ENCODE results near the gene FAM170B. TPM values are rescaled to one million over a fixed set of nuclear protein-coding genes. Genes with fewer than 3 reads are reported as not detected.

Gene FAM170B
- total RNA-seq = not detected

GRCh38 chr10:49133706-49134248 lies at the start of gene FAM170B:
FAM170B (minus strand) TSS chr10:49134021; CDS start chr10:49133918, 103 bp downstream.

DNA sequence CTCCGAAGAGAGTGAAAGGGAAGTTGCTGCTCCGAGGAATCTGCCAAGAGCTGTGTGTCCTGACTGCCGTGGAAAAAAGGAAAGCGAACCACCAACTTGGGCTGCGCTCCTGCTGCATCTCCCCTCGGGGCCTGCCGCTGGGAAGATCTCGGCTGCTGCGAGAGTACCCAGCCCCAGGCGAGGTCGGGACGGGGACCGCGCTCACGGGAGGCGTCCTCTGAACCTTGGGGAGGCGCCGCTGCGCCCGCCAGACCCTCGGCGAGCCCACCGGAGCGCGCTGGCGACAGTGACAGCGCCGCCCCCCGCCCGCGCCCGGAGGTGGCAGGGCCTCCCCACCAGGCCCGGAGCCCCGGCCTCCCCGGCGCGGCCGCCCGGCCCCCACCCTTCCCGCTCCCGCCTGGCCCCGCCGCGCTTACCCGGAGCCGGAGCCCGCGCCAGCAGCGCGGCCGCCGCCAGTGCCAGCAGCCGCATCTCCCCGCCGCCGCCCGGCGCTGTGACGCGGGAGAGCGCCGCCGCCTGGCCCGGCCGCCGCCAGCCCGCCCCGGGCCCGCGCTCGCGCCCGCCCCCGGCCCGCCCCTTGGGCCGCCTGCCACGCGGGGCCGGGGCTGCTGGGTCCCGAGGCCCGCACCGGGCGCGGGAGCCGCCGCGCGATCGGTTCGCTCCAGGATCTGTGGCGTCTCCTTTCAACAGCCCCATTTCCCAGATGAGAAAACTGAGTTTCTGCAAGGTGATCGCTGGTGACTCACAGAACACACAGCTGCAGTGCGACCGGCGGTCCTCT lies 18.6 kb downstream of the FAM170B start, which contains the start of gene VSTM4:
VSTM4 (minus strand) TSS at position 508 of the 781 bp plus-strand sequence; CDS start at position 471, 37 bp downstream.

Other genes starting within 250 kb of the FAM170B start
- gene LRRC18, start 194.2 kb downstream of the FAM170B start, total RNA-seq = not detected
- gene VSTM4, start 18.5 kb downstream of the FAM170B start, total RNA-seq = 30.1 TPM
- 11.9 TPM for gene TMEM273, start 54.4 kb upstream of the FAM170B start, total RNA-seq
- gene C10orf71, start 165.1 kb upstream of the FAM170B start, total RNA-seq = 2.1 TPM